Endothelial cell of umbilical vein (primary cell): ENCODE results near the gene FUT8.

Experiments
- CTCF ChIP-seq, 2 donors: IDR thresholded peaks; 1 replicate in 1 of 2; 2 replicates in 1 of 2; pipeline ENCODE4 v1.5.1; 2011; ENCODE audit warnings: low read length in 2 of 2, mild to moderate bottlenecking in 2 of 2, moderate library complexity in 2 of 2, control low read depth in 1 of 2, inconsistent platforms in 1 of 2, low read depth in 1 of 2; ENCODE audit not compliant: insufficient read depth in 1 of 2; ENCODE audit errors: extremely low read depth in 1 of 2
- MAX ChIP-seq: IDR thresholded peaks from 2 replicates; pipeline ENCODE4 v1.6.1; 2011; ENCODE audit not compliant: insufficient read depth, insufficient read length

GRCh38 chr14:65403231-65403630, 9.3 kb upstream of the FUT8 start:
- TF ChIP-seq CTCF (IDR thresholded peaks at IDR 0.05; ENCODE audit: extremely low read depth in 1 of 2, insufficient read depth in 1 of 2, low read depth in 1 of 2, low read length in 2 of 2) = no peak
- no peak for TF ChIP-seq MAX
